Measurements from ENCODE around the gene CASZ1.

The CASZ1 gene

DNA sequence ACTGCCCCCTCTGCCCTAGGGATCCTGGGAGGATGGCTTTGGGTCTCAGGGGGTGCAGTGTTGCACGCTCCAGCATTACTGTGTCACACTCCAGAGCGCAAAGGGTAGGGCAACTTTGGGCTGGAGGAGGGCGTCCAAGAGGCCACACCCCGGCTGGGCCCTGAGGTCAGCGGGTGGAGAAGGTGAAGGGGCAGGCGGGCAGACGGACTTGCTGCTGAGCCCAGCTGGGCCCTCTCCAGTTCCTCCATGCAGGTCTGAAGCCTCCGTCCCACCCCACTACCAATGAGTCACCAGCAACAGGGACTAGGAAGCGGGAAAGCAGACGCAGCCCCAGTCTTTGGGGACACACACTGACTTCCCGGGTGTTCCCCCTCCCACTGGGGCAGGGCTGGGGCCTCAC is 116.0 kb downstream of the CASZ1 start:
- Histone ChIP-seq H3K79me2 (ENCODE audit: insufficient read depth, low read length) (no peaks in the 10 kb centered on the region), H3F3A (ENCODE audit: insufficient read depth) (no peaks in the 10 kb centered on the region), H2AFZ (ENCODE audit: low read depth, low read length, severe bottlenecking) (no peak overlapping the region), H3K36me3 (ENCODE audit: low read length) (no peaks in the 10 kb centered on the region), H3K9ac (ENCODE audit: low read length) (no peak overlapping the region), H3K27ac (ENCODE audit: low read depth, low read length) (no peak overlapping the region), H4K20me1 (ENCODE audit: low read depth, low read length) (no peaks in the 10 kb centered on the region), H3K9me2 (replicated peaks; ENCODE audit: insufficient read depth, low read length) (no peaks in the 10 kb centered on the region), H3K4me2 (ENCODE audit: low read depth, low read length, poor library complexity, severe bottlenecking) (no peak overlapping the region), H3K27me3 (ENCODE audit: low read length) (no peaks in the 10 kb centered on the region), H3K4me3 (ENCODE audit: insufficient read depth, low read length, poor library complexity, severe bottlenecking) (no peak overlapping the region), H3K9me3 (ENCODE audit: insufficient read depth, low read length) (no peaks in the 10 kb centered on the region)
- TF ChIP-seq EZH2phosphoT487 (conservative IDR thresholded peaks at IDR 0.05; ENCODE audit: low read length): no peak
- TF ChIP-seq, protein P1, sequence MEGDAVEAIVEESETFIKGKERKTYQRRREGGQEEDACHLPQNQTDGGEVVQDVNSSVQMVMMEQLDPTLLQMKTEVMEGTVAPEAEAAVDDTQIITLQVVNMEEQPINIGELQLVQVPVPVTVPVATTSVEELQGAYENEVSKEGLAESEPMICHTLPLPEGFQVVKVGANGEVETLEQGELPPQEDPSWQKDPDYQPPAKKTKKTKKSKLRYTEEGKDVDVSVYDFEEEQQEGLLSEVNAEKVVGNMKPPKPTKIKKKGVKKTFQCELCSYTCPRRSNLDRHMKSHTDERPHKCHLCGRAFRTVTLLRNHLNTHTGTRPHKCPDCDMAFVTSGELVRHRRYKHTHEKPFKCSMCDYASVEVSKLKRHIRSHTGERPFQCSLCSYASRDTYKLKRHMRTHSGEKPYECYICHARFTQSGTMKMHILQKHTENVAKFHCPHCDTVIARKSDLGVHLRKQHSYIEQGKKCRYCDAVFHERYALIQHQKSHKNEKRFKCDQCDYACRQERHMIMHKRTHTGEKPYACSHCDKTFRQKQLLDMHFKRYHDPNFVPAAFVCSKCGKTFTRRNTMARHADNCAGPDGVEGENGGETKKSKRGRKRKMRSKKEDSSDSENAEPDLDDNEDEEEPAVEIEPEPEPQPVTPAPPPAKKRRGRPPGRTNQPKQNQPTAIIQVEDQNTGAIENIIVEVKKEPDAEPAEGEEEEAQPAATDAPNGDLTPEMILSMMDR (IDR thresholded peaks at IDR 0.05; ENCODE audit: insufficient read depth, low read length, poor library complexity, severe bottlenecking): no peak

DNA sequence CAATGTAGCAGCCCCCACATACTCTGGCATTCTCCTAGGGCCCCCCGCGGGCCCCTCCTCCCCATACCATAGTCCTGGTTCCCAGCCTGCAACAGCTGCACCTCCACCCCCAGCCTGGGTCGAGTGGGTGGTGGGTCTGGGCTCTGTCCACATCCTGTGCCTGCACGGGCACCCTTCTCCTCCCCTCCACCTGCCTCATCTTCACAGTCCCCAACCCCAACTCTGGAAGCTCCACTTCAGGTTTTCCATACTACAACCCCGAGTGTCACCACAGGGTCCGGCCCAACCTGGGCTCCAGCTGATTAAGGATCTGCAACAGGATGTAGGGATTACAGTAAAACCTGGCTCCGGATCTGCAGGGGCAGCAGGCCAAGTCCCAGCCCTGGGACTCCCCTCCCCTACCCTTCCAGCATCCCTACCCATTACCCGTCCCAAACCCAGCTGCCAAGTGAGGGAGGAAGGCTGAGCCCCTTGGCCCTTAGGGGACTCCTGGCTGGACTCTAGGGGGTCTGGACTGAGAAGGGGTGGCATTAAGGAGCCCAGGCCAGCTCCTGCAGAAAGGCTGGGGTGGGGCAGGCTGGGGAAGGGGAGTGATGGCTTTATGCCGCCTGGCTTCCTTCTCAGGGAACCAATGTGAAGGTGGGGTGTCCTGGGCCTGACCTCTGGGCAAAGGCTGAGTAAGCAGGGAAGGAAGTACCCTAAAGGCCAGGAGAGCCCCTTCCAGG is 116.8 kb downstream of the CASZ1 start:
- no peak overlapping the region for H3K4me3 ChIP-seq (ENCODE audit: insufficient read depth, low read length, poor library complexity, severe bottlenecking)
- H2AFZ ChIP-seq (ENCODE audit: low read depth, low read length, severe bottlenecking): no peak overlapping the region

DNA sequence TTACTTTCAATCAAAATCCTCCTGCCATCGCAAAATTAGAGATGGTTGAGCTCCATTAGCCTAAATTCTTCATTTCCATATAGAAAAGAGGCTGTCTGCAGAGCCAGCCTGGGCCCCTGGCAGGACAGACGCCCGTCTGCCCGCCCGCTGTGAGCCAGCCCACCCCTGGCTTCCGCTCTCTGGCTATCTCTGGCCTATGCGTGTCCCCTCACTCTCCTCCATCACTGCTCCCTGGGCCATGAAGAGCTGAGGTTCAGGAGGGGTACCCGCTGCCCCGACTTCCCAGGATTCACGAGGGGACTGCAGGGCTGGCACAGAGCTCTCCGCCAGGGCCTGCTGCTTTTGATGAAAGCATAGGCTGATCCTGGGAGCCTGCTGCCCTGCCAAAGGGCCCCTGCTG is 117.6 kb downstream of the CASZ1 start:
- Histone ChIP-seq H2AFZ (ENCODE audit: low read depth, low read length, severe bottlenecking) (no peak overlapping the region), H3K79me2 (ENCODE audit: insufficient read depth, low read length) (no peaks in the 10 kb centered on the region), H3K36me3 (ENCODE audit: low read length) (no peaks in the 10 kb centered on the region), H3K9me3 (ENCODE audit: insufficient read depth, low read length) (no peaks in the 10 kb centered on the region), H3K27me3 (ENCODE audit: low read length) (no peaks in the 10 kb centered on the region), H3F3A (ENCODE audit: insufficient read depth) (no peaks in the 10 kb centered on the region), H3K9ac (ENCODE audit: low read length) (no peak overlapping the region), H3K9me2 (replicated peaks; ENCODE audit: insufficient read depth, low read length) (no peaks in the 10 kb centered on the region), H3K27ac (ENCODE audit: low read depth, low read length) (no peak overlapping the region), H4K20me1 (ENCODE audit: low read depth, low read length) (no peaks in the 10 kb centered on the region), H3K4me3 (ENCODE audit: insufficient read depth, low read length, poor library complexity, severe bottlenecking) (no peak overlapping the region), H3K4me2 (ENCODE audit: low read depth, low read length, poor library complexity, severe bottlenecking) (no peak overlapping the region)
- TF ChIP-seq, protein P1 (IDR thresholded peaks at IDR 0.05; ENCODE audit: insufficient read depth, low read length, poor library complexity, severe bottlenecking): no peak
- TF ChIP-seq EZH2phosphoT487 (conservative IDR thresholded peaks at IDR 0.05; ENCODE audit: low read length): no peak

More for the DNA sequence above, 116.8 kb downstream of the CASZ1 start:
- Histone ChIP-seq H3K27ac (ENCODE audit: low read depth, low read length) (no peak overlapping the region), H3K9me2 (replicated peaks; ENCODE audit: insufficient read depth, low read length) (no peaks in the 10 kb centered on the region), H3K9ac (ENCODE audit: low read length) (no peak overlapping the region), H4K20me1 (ENCODE audit: low read depth, low read length) (no peaks in the 10 kb centered on the region), H3K4me2 (ENCODE audit: low read depth, low read length, poor library complexity, severe bottlenecking) (no peak overlapping the region), H3K27me3 (ENCODE audit: low read length) (no peaks in the 10 kb centered on the region), H3K9me3 (ENCODE audit: insufficient read depth, low read length) (no peaks in the 10 kb centered on the region), H3F3A (ENCODE audit: insufficient read depth) (no peaks in the 10 kb centered on the region), H3K36me3 (ENCODE audit: low read length) (no peaks in the 10 kb centered on the region), H3K79me2 (ENCODE audit: insufficient read depth, low read length) (no peaks in the 10 kb centered on the region)
- TF ChIP-seq EZH2phosphoT487 (conservative IDR thresholded peaks at IDR 0.05; ENCODE audit: low read length): no peak
- TF ChIP-seq, protein P1 (IDR thresholded peaks at IDR 0.05; ENCODE audit: insufficient read depth, low read length, poor library complexity, severe bottlenecking): no peak
